Renal cortical epithelial cell (primary cell): ENCODE measurements around the gene TCF20. TPM values are rescaled to one million over a fixed set of nuclear protein-coding genes. Genes with fewer than 3 reads are reported as not detected.

Experiments used
- DNase-seq: peaks from one replicate; pipeline ENCODE4 v3.0.0-alpha.2; 2011; ENCODE audit warnings: low read depth
- total RNA-seq: library from RNA; depleted of rRNA; stranded (reverse); fragments of >200 nt; gene quantifications from 2 replicates; pipeline ENCODE4 v1.2.3, GENCODE V29; 2014

Gene TCF20
- total RNA-seq, 1 donor from 2014 or later = 44.0 TPM

GRCh38 chr22:42282252-42282942 is 11.9 kb upstream of the TCF20 start:
- no peak for DNase-seq

- no peak for DNase-seq
These were observed 11.3 kb upstream of the TCF20 start for GRCh38 chr22:42281706-42282251.

GRCh38 chr22:42281284-42281683 is 10.8 kb upstream of the TCF20 start:
- DNase-seq = no peak

GRCh38 chr22:42280836-42281235 is 10.4 kb upstream of the TCF20 start:
- DNase-seq = no peak

GRCh38 chr22:42280140-42280539 is 9.7 kb upstream of the TCF20 start:
- DNase-seq = no peak

GRCh38 chr22:42279425-42280020 is 9.1 kb upstream of the TCF20 start:
- DNase-seq = no peak

- DNase-seq = no peak
These were observed 7.7 kb upstream of the TCF20 start for GRCh38 chr22:42277988-42278776.

- DNase-seq = no peak
These were observed 6.8 kb upstream of the TCF20 start for GRCh38 chr22:42277232-42277753.

GRCh38 chr22:42275970-42276369 is 5.5 kb upstream of the TCF20 start:
- no peak for DNase-seq

GRCh38 chr22:42275176-42275575 is 4.7 kb upstream of the TCF20 start:
- DNase-seq = no peak

- no peak for DNase-seq
These were observed 3.5 kb upstream of the TCF20 start for GRCh38 chr22:42273855-42274451.

GRCh38 chr22:42272431-42272999 is 2.1 kb upstream of the TCF20 start:
- DNase-seq = no peak

GRCh38 chr22:42271906-42272305 is 1.5 kb upstream of the TCF20 start:
- DNase-seq = no peak

GRCh38 chr22:42271191-42271813 is 849 bp upstream of the TCF20 start:
- no peak for DNase-seq

GRCh38 chr22:42270176-42270509 is 310 bp downstream of the TCF20 start:
- no peak for DNase-seq

- peak; percentile 21 for DNase-seq
These were observed 849 bp downstream of the TCF20 start for GRCh38 chr22:42269432-42270175.

GRCh38 chr22:42268852-42269410 is 1.5 kb downstream of the TCF20 start:
- no peak for DNase-seq

- DNase-seq = no peak
These were observed 5.1 kb downstream of the TCF20 start for GRCh38 chr22:42265321-42265720.

- no peak for DNase-seq
These were observed 6.5 kb downstream of the TCF20 start for GRCh38 chr22:42263944-42264343.

- no peak for DNase-seq
These were observed 7.5 kb downstream of the TCF20 start for GRCh38 chr22:42262964-42263363.
